Inferior parietal cortex (tissue), 1 donor: ENCODE measurements around the gene WNK2.
"Not testable (repeated sequence)": the region's sequence is repeated elsewhere in the genome, so short reads cannot be mapped to it uniquely, and the experiment has no call there.

ENCODE experiments used
- DNase-seq: peaks from one replicate; pipeline ENCODE4 v3.0.0-alpha.2; 2016; ENCODE audit errors: extremely low spot score

Gene WNK2

GRCh38 chr9:93237540-93237939 lies 53.6 kb downstream of the WNK2 start:
- DNase-seq = no peak

- no peak for DNase-seq
Observed at GRCh38 chr9:93238953-93239925, 55.3 kb downstream of the WNK2 start.

- DNase-seq = no peak
Observed at GRCh38 chr9:93240891-93241334, 57.0 kb downstream of the WNK2 start.

- DNase-seq = no peak
Observed at GRCh38 chr9:93243112-93243511, 59.2 kb downstream of the WNK2 start.

- no peak for DNase-seq
Observed at GRCh38 chr9:93244101-93244500, 60.2 kb downstream of the WNK2 start.

- DNase-seq = no peak
Observed at GRCh38 chr9:93244510-93245436, 60.8 kb downstream of the WNK2 start.

GRCh38 chr9:93245437-93245970 lies 61.6 kb downstream of the WNK2 start:
- no peak for DNase-seq

- no peak for DNase-seq
Observed at GRCh38 chr9:93246111-93246510, 62.2 kb downstream of the WNK2 start.

- no peak for DNase-seq
Observed at GRCh38 chr9:93246526-93246925, 62.6 kb downstream of the WNK2 start.

GRCh38 chr9:93247099-93247865 lies 63.3 kb downstream of the WNK2 start:
- no peak for DNase-seq

GRCh38 chr9:93247892-93248291 lies 64.0 kb downstream of the WNK2 start:
- DNase-seq = no peak

GRCh38 chr9:93248386-93249040 lies 64.6 kb downstream of the WNK2 start:
- DNase-seq = no peak

- DNase-seq = no peak
Observed at GRCh38 chr9:93250185-93250584, 66.2 kb downstream of the WNK2 start.

GRCh38 chr9:93251309-93251708 lies 67.4 kb downstream of the WNK2 start:
- not testable (repeated sequence) for DNase-seq

- DNase-seq = no peak
Observed at GRCh38 chr9:93252116-93252780, 68.3 kb downstream of the WNK2 start.

GRCh38 chr9:93252781-93253530 lies 69.0 kb downstream of the WNK2 start:
- DNase-seq = no peak

GRCh38 chr9:93253633-93254032 lies 69.7 kb downstream of the WNK2 start:
- no peak for DNase-seq

- no peak for DNase-seq
Observed at GRCh38 chr9:93254061-93254481, 70.1 kb downstream of the WNK2 start.

- no peak for DNase-seq
Observed at GRCh38 chr9:93254806-93255493, 71.0 kb downstream of the WNK2 start.
